ENCODE measurements around the gene CASP5. TPM values are rescaled to one million over a fixed set of nuclear protein-coding genes. Genes with fewer than 3 reads are reported as not detected.

The CASP5 gene
- polyA plus RNA-seq, 1 donor (not counting 4 experiments of a cell fraction or from before 2014, with no cell fraction given), result not detected

DNA sequence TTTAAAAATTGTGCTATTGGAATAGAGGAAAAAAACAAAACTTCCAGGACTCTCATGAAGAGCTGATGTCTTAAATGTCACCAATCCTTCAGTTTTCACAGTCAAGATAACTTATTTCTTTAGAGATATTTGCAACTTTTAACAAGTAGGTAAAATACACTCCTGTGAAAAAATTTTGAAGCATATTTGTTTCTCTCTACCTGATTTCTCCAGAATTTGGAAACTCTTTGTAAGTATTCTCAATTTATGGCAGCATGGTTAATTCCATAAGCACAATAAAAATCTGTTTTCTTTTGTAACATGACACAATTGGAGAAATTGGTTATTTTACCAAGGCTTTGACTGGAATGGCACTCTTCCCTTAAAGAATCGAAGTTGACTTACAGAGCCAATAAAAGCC, 58.7 kb downstream of the CASP5 start:
- Histone ChIP-seq H3K9me3 (ENCODE audit: control insufficient read depth, low read depth, low read length) (no peaks in the 10 kb centered on the region), H3K4me2 (ENCODE audit: control insufficient read depth, extremely low read depth, insufficient read depth, low read depth, low read length) (no peak overlapping the region), H3K27ac (ENCODE audit: control insufficient read depth, insufficient read depth, low read length) (no peak overlapping the region), H3K4me1 (ENCODE audit: control insufficient read depth, extremely low read depth, insufficient read depth, low read length) (peaks cover 18% of the 10 kb centered on the region), H3K36me3 (ENCODE audit: control insufficient read depth in 2 of 2, extremely low read depth in 1 of 2, insufficient read depth in 2 of 2, low read length in 2 of 2) (peaks cover 7 to 10% of the 10 kb centered on the region in 2 experiments), H3K27me3 (ENCODE audit: control insufficient read depth, extremely low read depth, insufficient read depth, low read length) (no peaks in the 10 kb centered on the region), H3K9me1 (ENCODE audit: control insufficient read depth, extremely low read depth, insufficient read depth, low read length) (no peaks in the 10 kb centered on the region), H3K79me2 (ENCODE audit: control insufficient read depth, insufficient read depth, low read length) (peaks cover 35% of the 10 kb centered on the region), H4K20me1 (ENCODE audit: control insufficient read depth, extremely low read depth, insufficient read depth, low read length) (no peaks in the 10 kb centered on the region), H3K4me3 (ENCODE audit: control insufficient read depth in 2 of 3, extremely low read depth in 1 of 3, insufficient read depth in 2 of 3, low read depth in 1 of 3, low read length in 3 of 3) (no peak overlapping the region), H3K9ac (ENCODE audit: control insufficient read depth, extremely low read depth, insufficient read depth, low read length) (no peak overlapping the region), H2AFZ (ENCODE audit: control insufficient read depth, low read length) (no peak overlapping the region)
- DNase-seq (ENCODE audit: low read depth, low spot score) (no peak), FAIRE-seq (no peak)
- dilution Hi-C loops (cut with MboI; ENCODE audit: extremely low pct_ligation_motif_present, low sequenced_read_pairs), result no loop called here
- TF ChIP-seq, protein P1, sequence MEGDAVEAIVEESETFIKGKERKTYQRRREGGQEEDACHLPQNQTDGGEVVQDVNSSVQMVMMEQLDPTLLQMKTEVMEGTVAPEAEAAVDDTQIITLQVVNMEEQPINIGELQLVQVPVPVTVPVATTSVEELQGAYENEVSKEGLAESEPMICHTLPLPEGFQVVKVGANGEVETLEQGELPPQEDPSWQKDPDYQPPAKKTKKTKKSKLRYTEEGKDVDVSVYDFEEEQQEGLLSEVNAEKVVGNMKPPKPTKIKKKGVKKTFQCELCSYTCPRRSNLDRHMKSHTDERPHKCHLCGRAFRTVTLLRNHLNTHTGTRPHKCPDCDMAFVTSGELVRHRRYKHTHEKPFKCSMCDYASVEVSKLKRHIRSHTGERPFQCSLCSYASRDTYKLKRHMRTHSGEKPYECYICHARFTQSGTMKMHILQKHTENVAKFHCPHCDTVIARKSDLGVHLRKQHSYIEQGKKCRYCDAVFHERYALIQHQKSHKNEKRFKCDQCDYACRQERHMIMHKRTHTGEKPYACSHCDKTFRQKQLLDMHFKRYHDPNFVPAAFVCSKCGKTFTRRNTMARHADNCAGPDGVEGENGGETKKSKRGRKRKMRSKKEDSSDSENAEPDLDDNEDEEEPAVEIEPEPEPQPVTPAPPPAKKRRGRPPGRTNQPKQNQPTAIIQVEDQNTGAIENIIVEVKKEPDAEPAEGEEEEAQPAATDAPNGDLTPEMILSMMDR (optimal IDR thresholded peaks at IDR 0.05 in 1 of 3, IDR thresholded peaks at IDR 0.05 in 1 of 3, conservative IDR thresholded peaks at IDR 0.05 in 1 of 3; ENCODE audit: extremely low read depth in 1 of 3, insufficient read depth in 2 of 3, low read length in 3 of 3), result no peak
- no peak for TF ChIP-seq EZH2 (IDR thresholded peaks at IDR 0.05; ENCODE audit: low read length)

DNA sequence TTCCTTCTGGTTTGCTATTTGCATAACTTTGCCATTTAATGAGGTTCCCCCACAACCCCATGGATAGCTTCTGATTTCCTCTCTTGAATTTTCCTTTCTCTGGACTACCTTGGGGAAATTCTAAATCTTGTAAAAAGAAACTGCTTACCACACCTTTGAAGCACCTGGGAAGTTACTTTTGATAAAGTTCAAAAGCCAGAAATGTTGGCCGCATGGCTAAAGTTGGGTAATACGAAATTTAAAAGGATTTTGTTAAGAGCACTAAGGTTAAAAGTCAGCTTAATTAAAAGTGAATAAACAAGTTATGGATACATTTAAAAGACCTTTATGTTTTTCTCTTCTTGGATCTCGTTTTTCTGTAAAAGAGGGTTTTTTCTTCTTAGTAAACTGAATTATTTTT, 60.1 kb downstream of the CASP5 start:
- Histone ChIP-seq H3K4me1 (ENCODE audit: control insufficient read depth, extremely low read depth, insufficient read depth, low read length) (peaks cover 14% of the 10 kb centered on the region), H3K4me2 (ENCODE audit: control insufficient read depth, extremely low read depth, insufficient read depth, low read depth, low read length) (no peak overlapping the region), H4K20me1 (ENCODE audit: control insufficient read depth, extremely low read depth, insufficient read depth, low read length) (no peaks in the 10 kb centered on the region), H3K4me3 (ENCODE audit: control insufficient read depth in 2 of 3, extremely low read depth in 1 of 3, insufficient read depth in 2 of 3, low read depth in 1 of 3, low read length in 3 of 3) (no peak overlapping the region), H3K27me3 (ENCODE audit: control insufficient read depth, extremely low read depth, insufficient read depth, low read length) (no peaks in the 10 kb centered on the region), H2AFZ (ENCODE audit: control insufficient read depth, low read length) (no peak overlapping the region), H3K27ac (ENCODE audit: control insufficient read depth, insufficient read depth, low read length) (no peak overlapping the region), H3K9me3 (ENCODE audit: control insufficient read depth, low read depth, low read length) (no peaks in the 10 kb centered on the region), H3K79me2 (ENCODE audit: control insufficient read depth, insufficient read depth, low read length) (peaks cover 40% of the 10 kb centered on the region), H3K9me1 (ENCODE audit: control insufficient read depth, extremely low read depth, insufficient read depth, low read length) (no peaks in the 10 kb centered on the region), H3K9ac (ENCODE audit: control insufficient read depth, extremely low read depth, insufficient read depth, low read length) (no peak overlapping the region), H3K36me3 (ENCODE audit: control insufficient read depth in 2 of 2, extremely low read depth in 1 of 2, insufficient read depth in 2 of 2, low read length in 2 of 2) (peaks cover 7 to 10% of the 10 kb centered on the region in 2 experiments)
- DNase-seq (ENCODE audit: low read depth, low spot score) (no peak), FAIRE-seq (no peak)
- dilution Hi-C loops (cut with MboI; ENCODE audit: extremely low pct_ligation_motif_present, low sequenced_read_pairs), result no loop called here
- TF ChIP-seq EZH2 (IDR thresholded peaks at IDR 0.05; ENCODE audit: low read length), result no peak
- TF ChIP-seq, protein P1 (optimal IDR thresholded peaks at IDR 0.05 in 1 of 3, IDR thresholded peaks at IDR 0.05 in 1 of 3, conservative IDR thresholded peaks at IDR 0.05 in 1 of 3; ENCODE audit: extremely low read depth in 1 of 3, insufficient read depth in 2 of 3, low read length in 3 of 3), result no peak

All from keratinocyte (primary cell).